WTC11 (cell line): ENCODE data around the gene FLCN. TPM values are rescaled to one million over a fixed set of nuclear protein-coding genes. Genes with fewer than 3 reads are reported as not detected.

ENCODE experiments used
- ATAC-seq: fragments of 200-7000 bp; cut with Tn5 transposase; 2 replicates; pipeline ENCODE4 v1.10.0; 2021; ENCODE audit warnings: mild to moderate bottlenecking, moderate library complexity
- CTCF ChIA-PET: fragments of 300-600 bp; sonication (Branson Sonifier 250); formaldehyde crosslinking; loops from one replicate; lab custom pipeline; 2021; ENCODE audit warnings: antibody characterized with exemption; lab: Charles Lee
- POLR2A ChIA-PET: fragments of 350-600 bp; sonication (Branson Sonifier 250); formaldehyde crosslinking; loops from one replicate; lab custom pipeline; 2021; ENCODE audit warnings: antibody characterized with exemption; lab: Charles Lee
- DNase-seq: peaks from one replicate; pipeline ENCODE4 v3.0.0; 2021; ENCODE audit warnings: low spot score
- H3K27ac Mint-ChIP-seq: 2 replicates; pipeline ENCODE4 v1.8.0; 2021; ENCODE audit warnings: mixed read lengths
- H3K27me3 Mint-ChIP-seq: 2 replicates; pipeline ENCODE4 v1.8.0; 2021; ENCODE audit warnings: low read depth, mild to moderate bottlenecking, moderate library complexity, mixed read lengths
- H3K36me3 Mint-ChIP-seq: 2 replicates; pipeline ENCODE4 v1.8.0; 2021; ENCODE audit warnings: mixed read lengths
- H3K4me1 Mint-ChIP-seq: 2 replicates; pipeline ENCODE4 v1.8.0; 2022; ENCODE audit warnings: mixed read lengths
- H3K4me3 Mint-ChIP-seq: 2 replicates; pipeline ENCODE4 v1.8.0; 2021; ENCODE audit warnings: mild to moderate bottlenecking, moderate library complexity, mixed read lengths
- H3K9me3 Mint-ChIP-seq: 2 replicates; pipeline ENCODE4 v1.8.0; 2021; ENCODE audit warnings: mixed read lengths
- CBFB ChIP-seq: sonication (generic); formaldehyde crosslinking; IDR thresholded peaks from 2 replicates; pipeline ENCODE4 v1.8.1; 2022; ENCODE audit warnings: mild to moderate bottlenecking, low read depth, missing genetic modification reagents
- GABPB1 ChIP-seq: sonication (generic); formaldehyde crosslinking; IDR thresholded peaks from 2 replicates; pipeline ENCODE4 v1.8.1; 2023; ENCODE audit warnings: mild to moderate bottlenecking, missing genetic modification reagents
- GTF2I ChIP-seq: fragments of 250-450 bp; sonication (Bioruptor Pico); conservative IDR thresholded peaks from 2 replicates; pipeline ENCODE4 v1.4.0; 2021; ENCODE audit warnings: mild to moderate bottlenecking
- IRF2 ChIP-seq: sonication (generic); formaldehyde crosslinking; IDR thresholded peaks from 2 replicates; pipeline ENCODE4 v1.8.0; 2022; ENCODE audit warnings: low read depth, missing genetic modification reagents, borderline replicate concordance
- JAZF1 ChIP-seq: fragments of 250-450 bp; sonication (Bioruptor Pico); IDR thresholded peaks from 2 replicates; pipeline ENCODE4 v1.9.0; 2021; ENCODE audit warnings: moderate library complexity, mild to moderate bottlenecking, inconsistent platforms
- KAT7 ChIP-seq: sonication (generic); formaldehyde crosslinking; IDR thresholded peaks from 2 replicates; pipeline ENCODE4 v1.8.1; 2023; ENCODE audit warnings: missing genetic modification reagents, mild to moderate bottlenecking, borderline replicate concordance
- NFE2L1 ChIP-seq: sonication (generic); formaldehyde crosslinking; IDR thresholded peaks from 2 replicates; pipeline ENCODE4 v1.8.1; 2023; ENCODE audit warnings: missing genetic modification reagents
- NFYB ChIP-seq: sonication (generic); formaldehyde crosslinking; conservative IDR thresholded peaks from 2 replicates; pipeline ENCODE4 v1.8.0; 2022; ENCODE audit warnings: low read depth, missing genetic modification reagents
- PRRX2 ChIP-seq: fragments of 250-450 bp; sonication (Bioruptor Pico); IDR thresholded peaks from 2 replicates; pipeline ENCODE4 v1.8.0; 2021; ENCODE audit warnings: mild to moderate bottlenecking
- TEAD4 ChIP-seq: sonication (generic); formaldehyde crosslinking; IDR thresholded peaks from 2 replicates; pipeline ENCODE4 v1.8.0; 2022; ENCODE audit warnings: mild to moderate bottlenecking, missing genetic modification reagents
- TP53 ChIP-seq: sonication (generic); formaldehyde crosslinking; IDR thresholded peaks from 2 replicates; pipeline ENCODE4 v1.8.1; 2023; ENCODE audit warnings: mild to moderate bottlenecking, missing genetic modification reagents
- ZNF263 ChIP-seq: sonication (generic); formaldehyde crosslinking; IDR thresholded peaks from 2 replicates; pipeline ENCODE4 v1.8.1; 2022; ENCODE audit warnings: low read depth, mild to moderate bottlenecking, moderate library complexity, missing genetic modification reagents
- ZNF416 ChIP-seq: fragments of 250-450 bp; sonication (Bioruptor Pico); IDR thresholded peaks from 2 replicates; pipeline ENCODE4 v1.9.0; 2021; ENCODE audit warnings: mild to moderate bottlenecking, inconsistent platforms
- total RNA-seq: library from RNA; stranded (reverse); gene quantifications from 3 replicates; pipeline ENCODE4 v1.2.3, GENCODE V29; 2021
- TF ChIP-seq, protein P1 (sequence below): sonication (generic); formaldehyde crosslinking; conservative IDR thresholded peaks from 2 replicates; pipeline ENCODE4 v1.8.1; 2022; ENCODE audit warnings: mild to moderate bottlenecking, missing genetic modification reagents
- TF ChIP-seq, protein P2 (sequence below): sonication (generic); formaldehyde crosslinking; IDR thresholded peaks from 2 replicates; pipeline ENCODE4 v1.8.0; 2022; ENCODE audit warnings: mild to moderate bottlenecking, missing genetic modification reagents
- TF ChIP-seq, protein P3 (sequence below): sonication (generic); formaldehyde crosslinking; IDR thresholded peaks from 2 replicates; pipeline ENCODE4 v1.8.1; 2022; ENCODE audit warnings: low read depth, missing genetic modification reagents, borderline replicate concordance
- TF ChIP-seq, protein P4 (sequence below): fragments of 250-450 bp; sonication (Bioruptor Pico); IDR thresholded peaks from 2 replicates; pipeline ENCODE4 v1.9.0; 2021; ENCODE audit warnings: mild to moderate bottlenecking
- TF ChIP-seq, protein P5 (sequence below): fragments of 250-450 bp; sonication (Bioruptor Pico); IDR thresholded peaks from 2 replicates; pipeline ENCODE4 v1.9.0; 2021; ENCODE audit warnings: moderate library complexity, mild to moderate bottlenecking, inconsistent platforms, borderline replicate concordance
- TF ChIP-seq, protein P6 (sequence below): sonication (generic); formaldehyde crosslinking; IDR thresholded peaks from 2 replicates; pipeline ENCODE4 v1.8.0; 2023; ENCODE audit warnings: missing genetic modification reagents, mild to moderate bottlenecking, borderline replicate concordance
- TF ChIP-seq, protein P7 (sequence below): sonication (generic); formaldehyde crosslinking; IDR thresholded peaks from 2 replicates; pipeline ENCODE4 v1.8.1; 2023; ENCODE audit warnings: mild to moderate bottlenecking, missing genetic modification reagents

Gene FLCN
- total RNA-seq, 1 experiment from 2014 or later, result 40.8 TPM

DNA sequence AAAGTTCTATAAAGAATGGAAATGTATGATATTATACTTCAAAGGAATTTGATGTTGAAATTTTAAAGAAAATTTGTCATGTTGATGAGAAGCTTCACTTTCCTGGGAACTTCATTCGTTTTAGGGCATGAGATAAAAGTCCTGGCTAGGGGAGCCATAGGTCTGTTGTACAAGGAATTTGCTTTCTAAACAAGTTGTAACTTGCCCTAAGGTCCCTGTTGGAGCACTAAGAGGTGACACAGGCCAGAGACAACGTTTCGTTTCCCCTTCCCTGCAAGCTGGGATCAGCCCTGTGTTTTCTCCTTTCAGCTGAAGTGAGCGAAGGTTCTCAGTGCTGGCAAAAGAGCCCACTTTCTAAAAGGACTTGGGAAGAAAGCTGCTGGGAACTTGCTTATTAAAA lies 47.4 kb downstream of the FLCN start:
- Mint-ChIP-seq H3K36me3 (peaks cover 9% of the 10 kb centered on the region), H3K4me1 (peaks cover 15% of the 10 kb centered on the region), H3K4me3 (no peak overlapping the region), H3K27me3 (no peaks in the 10 kb centered on the region), H3K9me3 (no peaks in the 10 kb centered on the region), H3K27ac (no peak overlapping the region)
- ATAC-seq (no peak), DNase-seq (no peak)
- ChIA-PET CTCF (interaction anchor here (0.6 to 1.1 kb wide), 2 partner anchors 48 to 124 kb away, joined by 3 to 7 read pairs; no protein-coding TSS in a partner anchor), POLR2A (no interaction called here)
- TF ChIP-seq ZNF263 (CRISPR knock-in tag), result no peak
- TF ChIP-seq JAZF1 (CRISPR knock-in tag), result no peak
- TF ChIP-seq, protein P1, sequence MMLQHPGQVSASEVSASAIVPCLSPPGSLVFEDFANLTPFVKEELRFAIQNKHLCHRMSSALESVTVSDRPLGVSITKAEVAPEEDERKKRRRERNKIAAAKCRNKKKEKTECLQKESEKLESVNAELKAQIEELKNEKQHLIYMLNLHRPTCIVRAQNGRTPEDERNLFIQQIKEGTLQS, result no peak
- no peak for TF ChIP-seq GABPB1 (CRISPR knock-in tag)
- TF ChIP-seq CBFB (CRISPR knock-in tag), result no peak
- no peak for TF ChIP-seq IRF2 (CRISPR knock-in tag)
- TF ChIP-seq TEAD4 (CRISPR knock-in tag), result no peak
- TF ChIP-seq, protein P2, sequence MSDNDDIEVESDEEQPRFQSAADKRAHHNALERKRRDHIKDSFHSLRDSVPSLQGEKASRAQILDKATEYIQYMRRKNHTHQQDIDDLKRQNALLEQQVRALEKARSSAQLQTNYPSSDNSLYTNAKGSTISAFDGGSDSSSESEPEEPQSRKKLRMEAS, result no peak
- TF ChIP-seq KAT7 (CRISPR knock-in tag), result no peak
- TF ChIP-seq, protein P3, sequence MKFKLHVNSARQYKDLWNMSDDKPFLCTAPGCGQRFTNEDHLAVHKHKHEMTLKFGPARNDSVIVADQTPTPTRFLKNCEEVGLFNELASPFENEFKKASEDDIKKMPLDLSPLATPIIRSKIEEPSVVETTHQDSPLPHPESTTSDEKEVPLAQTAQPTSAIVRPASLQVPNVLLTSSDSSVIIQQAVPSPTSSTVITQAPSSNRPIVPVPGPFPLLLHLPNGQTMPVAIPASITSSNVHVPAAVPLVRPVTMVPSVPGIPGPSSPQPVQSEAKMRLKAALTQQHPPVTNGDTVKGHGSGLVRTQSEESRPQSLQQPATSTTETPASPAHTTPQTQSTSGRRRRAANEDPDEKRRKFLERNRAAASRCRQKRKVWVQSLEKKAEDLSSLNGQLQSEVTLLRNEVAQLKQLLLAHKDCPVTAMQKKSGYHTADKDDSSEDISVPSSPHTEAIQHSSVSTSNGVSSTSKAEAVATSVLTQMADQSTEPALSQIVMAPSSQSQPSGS (CRISPR knock-in tag), result no peak
- no peak for TF ChIP-seq NFE2L1 (CRISPR knock-in tag)
- TF ChIP-seq, protein P4, sequence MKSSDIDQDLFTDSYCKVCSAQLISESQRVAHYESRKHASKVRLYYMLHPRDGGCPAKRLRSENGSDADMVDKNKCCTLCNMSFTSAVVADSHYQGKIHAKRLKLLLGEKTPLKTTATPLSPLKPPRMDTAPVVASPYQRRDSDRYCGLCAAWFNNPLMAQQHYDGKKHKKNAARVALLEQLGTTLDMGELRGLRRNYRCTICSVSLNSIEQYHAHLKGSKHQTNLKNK (CRISPR knock-in tag), result no peak
- TF ChIP-seq, protein P5, sequence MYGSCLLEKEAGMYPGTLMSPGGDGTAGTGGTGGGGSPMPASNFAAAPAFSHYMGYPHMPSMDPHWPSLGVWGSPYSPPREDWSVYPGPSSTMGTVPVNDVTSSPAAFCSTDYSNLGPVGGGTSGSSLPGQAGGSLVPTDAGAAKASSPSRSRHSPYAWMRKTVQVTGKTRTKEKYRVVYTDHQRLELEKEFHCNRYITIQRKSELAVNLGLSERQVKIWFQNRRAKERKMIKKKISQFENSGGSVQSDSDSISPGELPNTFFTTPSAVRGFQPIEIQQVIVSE, result no peak
- no peak for TF ChIP-seq PRRX2
- TF ChIP-seq TP53 (CRISPR knock-in tag), result no peak
- no peak for TF ChIP-seq GTF2I (CRISPR knock-in tag)
- no peak for TF ChIP-seq ZNF416
- no peak for TF ChIP-seq NFYB (CRISPR knock-in tag)
- TF ChIP-seq, protein P6, sequence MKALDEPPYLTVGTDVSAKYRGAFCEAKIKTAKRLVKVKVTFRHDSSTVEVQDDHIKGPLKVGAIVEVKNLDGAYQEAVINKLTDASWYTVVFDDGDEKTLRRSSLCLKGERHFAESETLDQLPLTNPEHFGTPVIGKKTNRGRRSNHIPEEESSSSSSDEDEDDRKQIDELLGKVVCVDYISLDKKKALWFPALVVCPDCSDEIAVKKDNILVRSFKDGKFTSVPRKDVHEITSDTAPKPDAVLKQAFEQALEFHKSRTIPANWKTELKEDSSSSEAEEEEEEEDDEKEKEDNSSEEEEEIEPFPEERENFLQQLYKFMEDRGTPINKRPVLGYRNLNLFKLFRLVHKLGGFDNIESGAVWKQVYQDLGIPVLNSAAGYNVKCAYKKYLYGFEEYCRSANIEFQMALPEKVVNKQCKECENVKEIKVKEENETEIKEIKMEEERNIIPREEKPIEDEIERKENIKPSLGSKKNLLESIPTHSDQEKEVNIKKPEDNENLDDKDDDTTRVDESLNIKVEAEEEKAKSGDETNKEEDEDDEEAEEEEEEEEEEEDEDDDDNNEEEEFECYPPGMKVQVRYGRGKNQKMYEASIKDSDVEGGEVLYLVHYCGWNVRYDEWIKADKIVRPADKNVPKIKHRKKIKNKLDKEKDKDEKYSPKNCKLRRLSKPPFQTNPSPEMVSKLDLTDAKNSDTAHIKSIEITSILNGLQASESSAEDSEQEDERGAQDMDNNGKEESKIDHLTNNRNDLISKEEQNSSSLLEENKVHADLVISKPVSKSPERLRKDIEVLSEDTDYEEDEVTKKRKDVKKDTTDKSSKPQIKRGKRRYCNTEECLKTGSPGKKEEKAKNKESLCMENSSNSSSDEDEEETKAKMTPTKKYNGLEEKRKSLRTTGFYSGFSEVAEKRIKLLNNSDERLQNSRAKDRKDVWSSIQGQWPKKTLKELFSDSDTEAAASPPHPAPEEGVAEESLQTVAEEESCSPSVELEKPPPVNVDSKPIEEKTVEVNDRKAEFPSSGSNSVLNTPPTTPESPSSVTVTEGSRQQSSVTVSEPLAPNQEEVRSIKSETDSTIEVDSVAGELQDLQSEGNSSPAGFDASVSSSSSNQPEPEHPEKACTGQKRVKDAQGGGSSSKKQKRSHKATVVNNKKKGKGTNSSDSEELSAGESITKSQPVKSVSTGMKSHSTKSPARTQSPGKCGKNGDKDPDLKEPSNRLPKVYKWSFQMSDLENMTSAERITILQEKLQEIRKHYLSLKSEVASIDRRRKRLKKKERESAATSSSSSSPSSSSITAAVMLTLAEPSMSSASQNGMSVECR, result no peak
- TF ChIP-seq, protein P7, sequence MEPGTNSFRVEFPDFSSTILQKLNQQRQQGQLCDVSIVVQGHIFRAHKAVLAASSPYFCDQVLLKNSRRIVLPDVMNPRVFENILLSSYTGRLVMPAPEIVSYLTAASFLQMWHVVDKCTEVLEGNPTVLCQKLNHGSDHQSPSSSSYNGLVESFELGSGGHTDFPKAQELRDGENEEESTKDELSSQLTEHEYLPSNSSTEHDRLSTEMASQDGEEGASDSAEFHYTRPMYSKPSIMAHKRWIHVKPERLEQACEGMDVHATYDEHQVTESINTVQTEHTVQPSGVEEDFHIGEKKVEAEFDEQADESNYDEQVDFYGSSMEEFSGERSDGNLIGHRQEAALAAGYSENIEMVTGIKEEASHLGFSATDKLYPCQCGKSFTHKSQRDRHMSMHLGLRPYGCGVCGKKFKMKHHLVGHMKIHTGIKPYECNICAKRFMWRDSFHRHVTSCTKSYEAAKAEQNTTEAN (CRISPR knock-in tag), result no peak
